ENCODE results near the gene SPARC. TPM values are rescaled to one million over a fixed set of nuclear protein-coding genes. Genes with fewer than 3 reads are reported as not detected.

Gene SPARC
- total and polyA plus RNA-seq, 2 experiments from 2014 or later = 4,089 to 16,729 TPM

DNA sequence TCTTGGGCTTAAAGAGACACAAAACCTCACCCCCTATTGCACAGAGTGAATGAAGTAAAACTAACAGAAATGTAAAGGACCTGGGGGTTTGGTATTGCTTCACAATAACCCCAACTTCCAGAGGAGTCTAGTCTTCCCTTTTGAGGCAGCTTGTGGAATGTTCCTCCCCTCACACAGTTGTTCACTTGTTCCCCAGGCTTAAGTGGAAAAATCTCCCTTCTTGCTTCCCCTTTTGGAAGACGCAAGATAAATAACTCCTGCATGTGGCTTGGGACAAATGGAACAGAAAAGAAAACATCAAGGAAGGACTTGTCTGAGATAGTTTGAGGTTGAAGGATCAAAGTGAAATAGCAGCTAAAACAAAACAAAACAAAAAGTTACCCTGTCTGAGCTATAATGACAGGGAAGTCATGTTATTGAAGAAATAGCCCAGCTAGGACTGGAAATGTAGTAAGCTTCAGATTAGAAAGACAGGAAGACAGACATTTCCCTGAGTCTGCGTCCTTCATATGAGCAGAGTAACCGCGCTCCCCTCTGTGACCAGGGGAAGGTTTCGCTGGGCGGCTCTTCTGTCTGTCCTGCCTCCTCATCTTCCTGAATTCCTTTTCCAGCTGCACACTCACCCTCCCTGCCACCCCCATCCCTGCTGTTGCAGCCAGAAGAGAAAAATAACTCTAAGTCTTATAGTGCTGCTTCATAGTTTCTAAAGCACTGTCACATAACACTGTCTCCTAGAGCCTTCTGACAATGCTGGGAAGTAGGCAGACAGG lies 8.8 kb downstream of the SPARC start:
- 76% methylated on average over 6 of the region's 6 CpGs for WGBS (ENCODE audit: low lambda C conversion rate, missing lambda C conversion rate)
- H3K4me2 ChIP-seq = peak overlapping the region; percentile 52
- H3K79me2 ChIP-seq = peaks cover 65% of the 10 kb centered on the region
- H3K9me3 ChIP-seq (ENCODE audit: low read depth) = no peaks in the 10 kb centered on the region
- H3K27ac ChIP-seq = peak overlapping the region; percentile 83
- H3K27me3 ChIP-seq = no peaks in the 10 kb centered on the region
- H2AFZ ChIP-seq = no peak overlapping the region
- H3K4me1 ChIP-seq (ENCODE audit: insufficient read depth) = peaks cover 43% of the 10 kb centered on the region
- no peak for DNase-seq (ENCODE audit: low spot score)
- TF ChIP-seq EZH2 (IDR thresholded peaks at IDR 0.05; ENCODE audit: borderline replicate concordance) (no peak), EZH2phosphoT487 (IDR thresholded peaks at IDR 0.05; ENCODE audit: low read depth, severe bottlenecking, unreplicated experiment) (no peak)
- TF ChIP-seq, protein P1, sequence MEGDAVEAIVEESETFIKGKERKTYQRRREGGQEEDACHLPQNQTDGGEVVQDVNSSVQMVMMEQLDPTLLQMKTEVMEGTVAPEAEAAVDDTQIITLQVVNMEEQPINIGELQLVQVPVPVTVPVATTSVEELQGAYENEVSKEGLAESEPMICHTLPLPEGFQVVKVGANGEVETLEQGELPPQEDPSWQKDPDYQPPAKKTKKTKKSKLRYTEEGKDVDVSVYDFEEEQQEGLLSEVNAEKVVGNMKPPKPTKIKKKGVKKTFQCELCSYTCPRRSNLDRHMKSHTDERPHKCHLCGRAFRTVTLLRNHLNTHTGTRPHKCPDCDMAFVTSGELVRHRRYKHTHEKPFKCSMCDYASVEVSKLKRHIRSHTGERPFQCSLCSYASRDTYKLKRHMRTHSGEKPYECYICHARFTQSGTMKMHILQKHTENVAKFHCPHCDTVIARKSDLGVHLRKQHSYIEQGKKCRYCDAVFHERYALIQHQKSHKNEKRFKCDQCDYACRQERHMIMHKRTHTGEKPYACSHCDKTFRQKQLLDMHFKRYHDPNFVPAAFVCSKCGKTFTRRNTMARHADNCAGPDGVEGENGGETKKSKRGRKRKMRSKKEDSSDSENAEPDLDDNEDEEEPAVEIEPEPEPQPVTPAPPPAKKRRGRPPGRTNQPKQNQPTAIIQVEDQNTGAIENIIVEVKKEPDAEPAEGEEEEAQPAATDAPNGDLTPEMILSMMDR (IDR thresholded peaks at IDR 0.05; ENCODE audit: poor library complexity) = no peak
- H4K20me1 ChIP-seq (ENCODE audit: insufficient read depth, poor library complexity, severe bottlenecking) = peaks cover 62% of the 10 kb centered on the region
- H3K9me2 ChIP-seq (replicated peaks; ENCODE audit: insufficient read depth) = no peaks in the 10 kb centered on the region
- H3K36me3 ChIP-seq (replicated peaks; ENCODE audit: insufficient read depth, low read depth) = no peaks in the 10 kb centered on the region
- H3K4me3 ChIP-seq = no peak overlapping the region

DNA sequence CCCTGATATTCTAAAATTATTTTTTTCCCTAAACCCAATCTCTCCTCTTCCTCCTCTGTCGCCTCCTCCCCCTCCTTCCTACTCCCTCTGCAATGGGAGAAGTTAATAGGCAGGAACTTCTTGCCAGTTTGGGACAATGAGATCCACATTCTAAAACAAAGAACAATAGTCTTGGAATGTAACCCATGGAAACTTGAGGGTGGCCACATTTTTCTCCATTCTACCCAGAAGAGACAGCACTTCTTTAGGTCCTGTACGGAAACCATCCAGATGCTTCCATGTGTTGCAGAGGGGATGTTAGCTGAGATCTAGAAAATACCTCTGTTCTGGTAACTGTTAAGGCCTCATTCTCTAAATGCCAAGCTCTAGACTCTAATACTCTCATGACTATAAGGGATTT lies 10.0 kb downstream of the SPARC start:
- 63% methylated on average over 2 of the region's 2 CpGs for whole genome bisulfite sequencing (ENCODE audit: low lambda C conversion rate, missing lambda C conversion rate)
- Histone ChIP-seq H2AFZ (no peak overlapping the region), H3K4me2 (peak overlapping the region; percentile 52), H3K9me2 (replicated peaks; ENCODE audit: insufficient read depth) (no peaks in the 10 kb centered on the region), H3K36me3 (replicated peaks; ENCODE audit: insufficient read depth, low read depth) (no peaks in the 10 kb centered on the region), H3K79me2 (peaks cover 52% of the 10 kb centered on the region), H3K27ac (peak overlapping the region; percentile 83), H3K9me3 (ENCODE audit: low read depth) (no peaks in the 10 kb centered on the region), H3K4me3 (no peak overlapping the region), H3K27me3 (no peaks in the 10 kb centered on the region), H4K20me1 (ENCODE audit: insufficient read depth, poor library complexity, severe bottlenecking) (peaks cover 51% of the 10 kb centered on the region), H3K4me1 (ENCODE audit: insufficient read depth) (peaks cover 44% of the 10 kb centered on the region)
- no peak for DNase-seq (ENCODE audit: low spot score)
- TF ChIP-seq EZH2 (IDR thresholded peaks at IDR 0.05; ENCODE audit: borderline replicate concordance) = no peak
- TF ChIP-seq EZH2phosphoT487 (IDR thresholded peaks at IDR 0.05; ENCODE audit: low read depth, severe bottlenecking, unreplicated experiment) = no peak
- TF ChIP-seq, protein P1 (IDR thresholded peaks at IDR 0.05; ENCODE audit: poor library complexity) = no peak

GRCh38 chr5:151676314-151676712 lies 10.4 kb downstream of the SPARC start:
- H4K20me1 ChIP-seq (ENCODE audit: insufficient read depth, poor library complexity, severe bottlenecking) = peaks cover 51% of the 10 kb centered on the region
- H3K9me2 ChIP-seq (replicated peaks; ENCODE audit: insufficient read depth) = no peaks in the 10 kb centered on the region
- H3K4me3 ChIP-seq = no peak overlapping the region
- no peak overlapping the region for H2AFZ ChIP-seq
- peaks cover 46% of the 10 kb centered on the region for H3K4me1 ChIP-seq (ENCODE audit: insufficient read depth)
- no peaks in the 10 kb centered on the region for H3K36me3 ChIP-seq (replicated peaks; ENCODE audit: insufficient read depth, low read depth)
- H3K27ac ChIP-seq = peak overlapping the region; percentile 83
- no peak for TF ChIP-seq EZH2 (IDR thresholded peaks at IDR 0.05; ENCODE audit: borderline replicate concordance)
- no peak for TF ChIP-seq EZH2phosphoT487 (IDR thresholded peaks at IDR 0.05; ENCODE audit: low read depth, severe bottlenecking, unreplicated experiment)
- TF ChIP-seq, protein P1 (IDR thresholded peaks at IDR 0.05; ENCODE audit: poor library complexity) = no peak
- H3K27me3 ChIP-seq = no peaks in the 10 kb centered on the region
- peaks cover 48% of the 10 kb centered on the region for H3K79me2 ChIP-seq
- peak overlapping the region; percentile 52 for H3K4me2 ChIP-seq
- DNase-seq (ENCODE audit: low spot score) = no peak
- H3K9me3 ChIP-seq (ENCODE audit: low read depth) = no peaks in the 10 kb centered on the region

All from hepatocyte (in vitro differentiated cells).